Loucy (cell line): Measurements from ENCODE around the gene FHAD1.
A peak's percentile ranks its signal among the peaks of the same experiment; 100 is the strongest.

Experiments
- H2AFZ ChIP-seq: fragments of 200-600 bp; sonication (generic); 2 replicates; pipeline ENCODE4 v1.6.0; 2016; ENCODE audit warnings: antibody characterized with exemption, mild to moderate bottlenecking, low read length, moderate library complexity
- H3F3A ChIP-seq: fragments of 200-600 bp; 2 replicates; pipeline ENCODE4 v1.6.0; 2016; ENCODE audit warnings: antibody characterized with exemption, low read depth, mild to moderate bottlenecking
- H3K27me3 ChIP-seq: fragments of 200-600 bp; sonication (generic); 2 replicates; pipeline ENCODE4 v1.6.1; 2014; ENCODE audit warnings: low read length, mild to moderate bottlenecking; ENCODE audit not compliant: insufficient read depth, poor library complexity, severe bottlenecking
- H3K36me3 ChIP-seq: fragments of 200-600 bp; sonication (generic); 2 replicates; pipeline ENCODE4 v1.6.1; 2016; ENCODE audit warnings: low read length; ENCODE audit not compliant: insufficient read depth
- H3K4me1 ChIP-seq: fragments of 200-600 bp; sonication (generic); 2 replicates; pipeline ENCODE4 v1.5.1; 2014; ENCODE audit warnings: low read length, mild to moderate bottlenecking; ENCODE audit not compliant: insufficient read depth, poor library complexity, severe bottlenecking
- H3K4me2 ChIP-seq: fragments of 200-600 bp; sonication (generic); 2 replicates; pipeline ENCODE4 v1.6.0; 2014; ENCODE audit warnings: antibody characterized with exemption, low read length, low read depth, mild to moderate bottlenecking; ENCODE audit not compliant: poor library complexity, severe bottlenecking
- H3K4me3 ChIP-seq: fragments of 200-600 bp; sonication (generic); 2 replicates; pipeline ENCODE4 v1.5.1; 2014; ENCODE audit warnings: low read length, mild to moderate bottlenecking, mixed read lengths; ENCODE audit not compliant: poor library complexity, severe bottlenecking
- H3K79me2 ChIP-seq: fragments of 200-600 bp; sonication (generic); 2 replicates; pipeline ENCODE4 v1.6.1; 2014; ENCODE audit warnings: low read length; ENCODE audit not compliant: insufficient read depth
- H3K9ac ChIP-seq: fragments of 200-600 bp; sonication (generic); 2 replicates; pipeline ENCODE4 v1.6.0; 2014; ENCODE audit warnings: mild to moderate bottlenecking, low read depth, low read length, moderate library complexity; ENCODE audit not compliant: poor library complexity, severe bottlenecking
- H3K9me2 ChIP-seq: fragments of 200-600 bp; sonication (generic); replicated peaks from 2 replicates; pipeline ENCODE4 v1.6.1; 2016; ENCODE audit warnings: low read depth, low read length, mixed read lengths
- H3K9me3 ChIP-seq: fragments of 200-600 bp; sonication (generic); 2 replicates; pipeline ENCODE4 v1.6.1; 2014; ENCODE audit warnings: mild to moderate bottlenecking, antibody characterized with exemption, low read length, low read depth; ENCODE audit not compliant: insufficient read depth
- H4K20me1 ChIP-seq: fragments of 200-600 bp; sonication (generic); 2 replicates; pipeline ENCODE4 v1.6.0; 2014; ENCODE audit warnings: antibody characterized with exemption, low read length, mild to moderate bottlenecking; ENCODE audit not compliant: insufficient read depth, poor library complexity, severe bottlenecking
- EZH2phosphoT487 ChIP-seq: fragments of 200-600 bp; IDR thresholded peaks from 2 replicates; pipeline ENCODE4 v1.6.1; 2018; ENCODE audit warnings: antibody characterized with exemption, mild to moderate bottlenecking, moderate library complexity, borderline replicate concordance
- TF ChIP-seq, protein P1 (sequence below): fragments of 200-600 bp; sonication (generic); conservative IDR thresholded peaks from 2 replicates; pipeline ENCODE4 v1.5.1; 2014; ENCODE audit warnings: mild to moderate bottlenecking, antibody characterized with exemption, low read length

FHAD1 gene

GRCh38 chr1:15271196-15271595 is 24.2 kb downstream of the FHAD1 start:
- no peaks in the 10 kb centered on the region for H3K79me2 ChIP-seq
- no peaks in the 10 kb centered on the region for H3K9me2 ChIP-seq
- no peak overlapping the region for H2AFZ ChIP-seq
- H3K9ac ChIP-seq = no peak overlapping the region
- no peaks in the 10 kb centered on the region for H4K20me1 ChIP-seq
- no peaks in the 10 kb centered on the region for H3K36me3 ChIP-seq
- no peak overlapping the region for H3K4me2 ChIP-seq
- H3K4me1 ChIP-seq = no peaks in the 10 kb centered on the region
- H3K9me3 ChIP-seq = no peaks in the 10 kb centered on the region
- TF ChIP-seq, protein P1, sequence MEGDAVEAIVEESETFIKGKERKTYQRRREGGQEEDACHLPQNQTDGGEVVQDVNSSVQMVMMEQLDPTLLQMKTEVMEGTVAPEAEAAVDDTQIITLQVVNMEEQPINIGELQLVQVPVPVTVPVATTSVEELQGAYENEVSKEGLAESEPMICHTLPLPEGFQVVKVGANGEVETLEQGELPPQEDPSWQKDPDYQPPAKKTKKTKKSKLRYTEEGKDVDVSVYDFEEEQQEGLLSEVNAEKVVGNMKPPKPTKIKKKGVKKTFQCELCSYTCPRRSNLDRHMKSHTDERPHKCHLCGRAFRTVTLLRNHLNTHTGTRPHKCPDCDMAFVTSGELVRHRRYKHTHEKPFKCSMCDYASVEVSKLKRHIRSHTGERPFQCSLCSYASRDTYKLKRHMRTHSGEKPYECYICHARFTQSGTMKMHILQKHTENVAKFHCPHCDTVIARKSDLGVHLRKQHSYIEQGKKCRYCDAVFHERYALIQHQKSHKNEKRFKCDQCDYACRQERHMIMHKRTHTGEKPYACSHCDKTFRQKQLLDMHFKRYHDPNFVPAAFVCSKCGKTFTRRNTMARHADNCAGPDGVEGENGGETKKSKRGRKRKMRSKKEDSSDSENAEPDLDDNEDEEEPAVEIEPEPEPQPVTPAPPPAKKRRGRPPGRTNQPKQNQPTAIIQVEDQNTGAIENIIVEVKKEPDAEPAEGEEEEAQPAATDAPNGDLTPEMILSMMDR = no peak
- no peak for TF ChIP-seq EZH2phosphoT487
- H3K4me3 ChIP-seq = no peak overlapping the region
- no peaks in the 10 kb centered on the region for H3K27me3 ChIP-seq
- H3F3A ChIP-seq = no peaks in the 10 kb centered on the region

- Histone ChIP-seq H4K20me1 (no peaks in the 10 kb centered on the region), H3K4me3 (no peak overlapping the region), H3K9ac (no peak overlapping the region), H3K9me2 (no peaks in the 10 kb centered on the region), H3K4me2 (no peak overlapping the region), H2AFZ (no peak overlapping the region), H3K27me3 (no peaks in the 10 kb centered on the region), H3K36me3 (no peaks in the 10 kb centered on the region), H3F3A (no peaks in the 10 kb centered on the region), H3K4me1 (no peaks in the 10 kb centered on the region), H3K79me2 (no peaks in the 10 kb centered on the region), H3K9me3 (no peaks in the 10 kb centered on the region)
- TF ChIP-seq, protein P1 = peak; percentile 78
- TF ChIP-seq EZH2phosphoT487 = no peak
These were observed 25.2 kb downstream of the FHAD1 start for GRCh38 chr1:15272009-15272781.

DNA sequence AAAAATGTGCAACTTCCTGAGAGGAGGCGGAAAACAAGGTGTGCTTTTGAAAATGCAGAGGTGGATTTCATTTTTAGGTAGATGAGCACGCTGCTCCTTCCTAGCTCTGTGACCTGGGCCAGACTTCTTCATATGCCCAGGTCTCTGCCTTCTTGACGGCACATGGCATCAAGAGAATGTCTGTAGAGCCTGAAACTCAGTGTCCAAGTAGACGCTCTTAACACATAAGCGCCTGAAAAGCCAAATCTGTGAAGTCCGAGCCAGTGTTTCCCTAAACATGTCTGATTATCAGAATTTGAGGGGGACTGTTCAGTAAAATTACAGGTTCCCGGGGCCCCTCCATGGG is 25.7 kb downstream of the FHAD1 start:
- Histone ChIP-seq H3K79me2 (no peaks in the 10 kb centered on the region), H3K36me3 (no peaks in the 10 kb centered on the region), H3K9ac (no peak overlapping the region), H2AFZ (no peak overlapping the region; the same call in 1 of the 2 replicates), H3K4me2 (no peak overlapping the region), H3K9me2 (no peaks in the 10 kb centered on the region), H3F3A (no peaks in the 10 kb centered on the region), H3K9me3 (no peaks in the 10 kb centered on the region), H3K4me3 (no peak overlapping the region), H3K4me1 (no peaks in the 10 kb centered on the region), H3K27me3 (no peaks in the 10 kb centered on the region), H4K20me1 (no peaks in the 10 kb centered on the region)
- TF ChIP-seq EZH2phosphoT487 = no peak
- TF ChIP-seq, protein P1 = peak; percentile 22; the same call in 1 of the 2 replicates
